Measurements from ENCODE around the gene GALNT12.

GALNT12 gene

DNA sequence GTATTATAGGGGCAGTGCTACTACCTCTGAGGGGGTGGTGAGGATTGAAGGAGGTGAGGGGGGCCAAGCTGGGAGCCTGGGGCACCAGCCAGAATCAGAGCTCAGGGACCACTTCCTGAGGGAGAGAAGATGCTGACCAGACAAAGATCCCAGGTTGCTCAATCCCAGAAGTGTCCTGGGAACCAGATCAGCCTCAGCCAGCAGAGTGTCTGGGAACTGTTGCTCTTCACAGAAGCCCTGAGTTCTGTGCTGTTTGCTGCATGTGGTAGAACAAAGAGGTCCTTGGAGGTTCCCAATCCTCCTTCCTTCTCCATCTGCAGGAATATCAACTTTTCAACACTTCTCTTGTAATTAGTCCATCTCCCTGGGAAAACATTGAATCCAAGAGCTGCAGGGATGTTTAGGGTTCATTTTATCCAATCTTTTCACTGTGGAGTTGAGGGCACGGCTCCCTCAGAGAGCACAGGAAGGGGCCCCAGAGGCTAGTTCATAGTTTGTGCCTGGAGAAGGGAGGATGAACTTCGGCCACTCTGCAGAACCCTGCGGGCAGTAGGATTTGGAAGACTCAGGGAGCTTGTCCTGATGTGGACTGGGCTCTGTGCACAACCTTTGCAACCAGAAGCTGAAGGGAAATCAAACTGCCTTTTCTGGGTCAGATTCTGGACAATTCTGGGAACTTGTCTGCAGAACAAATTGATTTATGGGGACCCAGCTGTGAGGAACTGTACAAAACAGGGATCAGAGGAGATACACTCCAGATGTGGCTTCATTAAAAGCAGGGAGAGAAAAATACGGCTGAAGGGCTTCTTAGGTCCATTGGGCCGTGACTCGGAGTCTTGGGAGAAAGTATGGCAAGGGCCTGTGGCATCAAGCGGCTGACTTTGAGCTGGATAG, 57.1 kb downstream of the GALNT12 start:
- no peak for DNase-seq

- DNase-seq = no peak
Measured at GRCh38 chr9:98865284-98865875, 57.9 kb downstream of the GALNT12 start.

- no peak for DNase-seq
Measured at GRCh38 chr9:98866435-98867102, 59.1 kb downstream of the GALNT12 start.

- peak; percentile 55 for DNase-seq
Measured at GRCh38 chr9:98867103-98867428, 59.6 kb downstream of the GALNT12 start.

- DNase-seq = peak; percentile 97
Measured at GRCh38 chr9:98867429-98868168, 60.1 kb downstream of the GALNT12 start.

GRCh38 chr9:98869078-98869745, 61.7 kb downstream of the GALNT12 start:
- DNase-seq = no peak

- DNase-seq = no peak
Measured at GRCh38 chr9:98869866-98870265, 62.4 kb downstream of the GALNT12 start.

- DNase-seq = no peak
Measured at GRCh38 chr9:98870782-98871557, 63.5 kb downstream of the GALNT12 start.

- no peak for DNase-seq
Measured at GRCh38 chr9:98871558-98872065, 64.1 kb downstream of the GALNT12 start.

GRCh38 chr9:98873526-98873925, 66.1 kb downstream of the GALNT12 start:
- no peak for DNase-seq

DNA sequence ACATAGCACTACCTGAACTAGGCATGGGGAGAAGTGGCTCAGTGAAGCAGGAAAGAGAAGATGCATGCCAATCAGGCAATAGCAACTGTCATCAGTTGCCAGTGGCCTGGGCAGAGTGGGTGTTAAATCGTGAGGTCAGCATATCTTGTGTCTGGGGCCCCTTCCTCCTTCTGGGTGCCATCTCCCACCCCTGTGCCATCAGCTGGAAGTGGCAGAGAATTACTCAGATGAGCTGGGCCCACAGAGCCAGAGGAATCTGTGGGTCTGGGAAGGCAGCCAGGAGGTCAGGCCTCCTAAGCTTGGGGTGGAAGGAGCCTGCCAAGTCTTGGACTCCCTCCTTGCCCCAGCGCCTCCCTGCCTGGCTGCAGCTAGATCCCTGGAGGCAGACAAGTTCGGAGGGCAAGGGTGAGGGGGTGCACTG, 66.5 kb downstream of the GALNT12 start:
- DNase-seq = no peak

DNA sequence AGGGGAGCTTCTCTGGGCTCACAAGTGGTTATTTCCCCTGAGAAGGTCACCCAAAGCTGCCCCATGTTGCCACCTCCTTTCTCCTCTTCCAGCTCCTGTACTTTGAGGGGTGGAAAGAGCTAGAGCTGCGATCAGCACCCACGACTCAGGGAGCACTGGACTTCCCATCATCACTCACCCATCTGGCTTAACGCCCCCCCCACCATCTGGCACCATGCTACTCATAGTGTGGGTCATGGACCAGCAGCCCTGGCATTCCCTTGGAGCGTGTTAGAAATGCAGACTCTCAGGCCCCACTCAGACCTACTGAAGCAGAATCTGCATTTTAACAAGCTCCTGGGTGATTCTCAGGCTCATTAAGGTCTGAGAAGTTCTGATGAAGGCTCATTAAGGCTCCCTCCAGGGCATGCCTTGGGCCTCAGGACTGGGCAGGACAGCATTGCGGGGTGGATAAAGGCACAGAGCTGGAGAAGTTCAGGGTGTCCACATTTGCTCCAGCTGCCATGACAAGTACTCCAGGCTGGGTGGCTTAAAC, 67.3 kb downstream of the GALNT12 start:
- DNase-seq = no peak

DNA sequence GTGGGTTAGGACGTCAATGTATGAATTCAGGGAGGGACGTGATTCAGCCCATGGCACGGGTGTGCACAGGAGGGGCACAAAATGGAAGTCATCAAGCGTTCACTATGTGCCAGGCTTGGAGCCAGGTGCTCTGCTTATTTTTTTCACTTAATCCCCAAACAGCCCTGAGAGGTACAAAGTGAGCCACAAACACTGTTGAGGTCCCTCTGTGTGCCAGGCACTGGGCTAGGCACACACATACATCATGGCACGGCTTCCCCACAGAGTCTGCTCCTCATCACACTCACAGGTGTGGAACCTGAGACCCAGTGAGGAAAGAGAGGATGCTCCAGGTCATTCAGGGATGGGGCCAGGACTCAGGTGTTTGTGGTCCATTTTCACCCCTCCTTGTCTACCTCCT, 68.1 kb downstream of the GALNT12 start:
- DNase-seq = no peak

DNA sequence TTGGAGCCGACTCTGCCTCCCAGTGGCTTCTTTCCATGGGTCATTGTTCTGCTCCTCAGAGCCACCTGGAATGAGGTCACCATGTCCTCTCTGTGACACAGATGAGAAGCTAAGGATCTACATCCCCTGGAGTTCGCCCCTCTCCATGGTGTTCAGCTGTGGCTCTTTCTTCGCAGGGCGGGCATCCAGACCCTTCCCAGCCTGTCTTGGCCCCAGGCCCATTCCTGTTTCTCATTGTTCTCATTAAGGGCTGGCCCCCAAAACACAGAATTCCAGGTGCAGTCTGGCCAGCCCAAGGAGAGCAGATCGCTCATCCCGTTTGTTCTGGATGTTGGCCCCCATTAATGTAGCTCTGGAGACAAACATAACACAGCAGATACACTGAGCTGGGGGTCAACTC, 69.8 kb downstream of the GALNT12 start:
- no peak for DNase-seq

DNA sequence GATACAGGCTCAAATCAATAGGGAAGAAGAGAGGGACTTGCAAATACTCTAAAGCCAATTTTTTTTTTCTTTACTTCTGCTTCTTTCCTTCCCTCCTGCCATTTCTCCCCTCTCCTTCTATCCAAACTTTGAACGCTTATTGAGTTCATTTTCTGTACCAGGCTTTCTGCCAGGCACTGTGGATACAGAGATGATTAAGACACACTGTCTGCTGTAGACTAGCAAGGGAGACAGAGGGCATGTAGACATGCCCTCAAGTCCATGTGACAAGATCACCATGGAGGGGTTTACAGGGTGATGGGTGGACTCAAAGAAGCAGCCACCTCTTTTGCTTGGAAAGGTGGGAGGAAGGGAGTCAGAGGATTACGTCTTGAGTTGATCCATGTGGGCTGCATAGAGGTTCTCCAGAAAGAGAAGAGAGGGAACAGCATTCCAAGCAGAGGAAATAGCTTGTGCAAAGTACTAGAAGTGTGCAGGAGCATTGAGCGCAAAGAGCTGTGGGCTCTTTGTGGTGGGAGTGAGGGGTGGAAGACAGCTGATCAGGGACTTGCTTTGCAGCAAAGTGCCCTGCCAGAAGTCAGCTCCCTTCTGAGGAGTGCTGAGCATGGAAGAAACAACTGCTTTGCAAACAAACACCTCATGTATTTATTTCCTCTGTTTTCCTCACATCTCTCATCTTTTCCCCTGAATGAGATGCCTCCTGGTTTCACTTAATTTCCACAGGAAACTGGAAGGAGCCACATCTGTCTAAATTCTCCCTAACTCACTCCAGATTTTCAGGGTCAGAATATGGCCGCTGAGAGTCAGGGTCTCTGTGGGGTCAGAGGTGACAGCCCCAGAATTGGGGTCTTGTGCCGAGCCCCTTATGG, 71.9 kb downstream of the GALNT12 start:
- DNase-seq = no peak

DNA sequence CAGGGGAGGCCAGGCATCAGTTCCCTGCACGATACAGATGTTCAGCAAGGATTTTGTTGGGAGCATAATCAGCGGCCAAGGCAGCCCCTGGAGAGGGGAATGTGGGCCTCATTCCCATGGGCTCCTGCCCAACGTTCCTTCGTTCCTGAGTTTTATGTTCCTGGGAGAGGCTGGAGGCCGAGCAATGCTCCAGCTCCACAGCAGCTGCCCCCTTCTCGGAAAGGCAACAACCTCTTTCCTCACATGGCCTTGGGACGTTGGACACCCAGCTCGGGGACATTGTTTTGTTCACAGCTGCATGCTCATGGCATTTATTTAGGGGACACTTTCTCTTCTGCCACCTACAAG, 72.5 kb downstream of the GALNT12 start:
- DNase-seq = no peak

GRCh38 chr9:98880311-98881015, 73.0 kb downstream of the GALNT12 start:
- DNase-seq = no peak

DNA sequence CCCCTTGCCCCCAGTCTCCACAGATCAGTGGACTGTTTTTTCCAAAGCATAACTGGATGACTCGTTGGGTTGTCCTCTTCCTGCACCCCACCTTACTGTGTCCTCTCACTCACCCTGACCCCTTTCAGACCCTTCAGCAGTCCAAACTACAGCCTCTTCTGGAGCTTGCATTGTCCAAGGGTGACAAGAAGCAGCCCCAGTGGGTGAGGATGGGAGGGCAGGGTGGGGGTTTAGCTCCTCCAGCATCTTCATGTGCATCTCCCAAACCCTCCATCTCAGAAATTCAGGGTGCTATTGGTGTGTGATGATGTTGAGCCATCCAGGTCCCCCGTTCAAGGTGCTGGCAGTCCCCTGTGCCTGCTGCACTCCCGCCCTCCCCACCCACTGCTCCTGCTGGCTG, 73.9 kb downstream of the GALNT12 start:
- no peak for DNase-seq

DNA sequence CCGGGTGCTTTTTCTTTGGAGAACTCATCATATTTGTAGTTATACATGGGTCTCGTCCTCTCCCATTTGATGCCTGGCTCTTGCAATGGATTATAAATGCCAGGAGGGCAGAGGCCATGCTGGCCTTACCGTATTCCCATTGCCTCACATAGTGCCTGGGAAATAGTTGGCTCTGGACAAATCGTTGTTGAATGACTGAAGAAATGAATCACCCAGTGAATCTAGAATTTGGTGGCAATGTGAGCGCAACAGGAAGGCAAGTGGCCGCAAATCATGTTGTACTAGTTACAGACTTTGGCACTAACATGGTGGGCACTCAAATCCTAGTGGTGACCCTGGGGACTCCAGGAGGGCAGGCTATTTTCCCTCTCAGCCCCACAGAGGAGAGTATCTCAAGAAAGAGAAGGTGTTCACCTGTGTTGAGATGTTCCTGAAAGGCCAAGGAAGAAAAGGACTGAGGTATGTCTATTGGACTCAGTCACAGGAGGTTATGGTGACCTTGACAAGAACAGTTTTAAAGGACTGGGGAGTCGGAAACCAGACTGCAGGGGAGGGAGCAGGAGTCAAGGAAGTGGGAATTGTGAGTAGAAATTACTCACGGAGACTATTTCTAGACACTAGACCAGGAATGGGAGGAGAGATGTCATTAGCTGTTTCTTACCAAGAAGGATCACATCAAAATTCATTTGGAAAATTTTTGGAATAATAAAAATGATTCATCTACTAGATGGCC, 74.5 kb downstream of the GALNT12 start:
- DNase-seq = no peak
